ENCODE data around the gene RIMS1. TPM values are rescaled to one million over a fixed set of nuclear protein-coding genes. Genes with fewer than 3 reads are reported as not detected.

RIMS1 gene
- total and polyA plus RNA-seq, 2 donors (not counting 3 experiments of a cell fraction or from before 2014, with no cell fraction given) = 0.15 TPM; not detected in 1

DNA sequence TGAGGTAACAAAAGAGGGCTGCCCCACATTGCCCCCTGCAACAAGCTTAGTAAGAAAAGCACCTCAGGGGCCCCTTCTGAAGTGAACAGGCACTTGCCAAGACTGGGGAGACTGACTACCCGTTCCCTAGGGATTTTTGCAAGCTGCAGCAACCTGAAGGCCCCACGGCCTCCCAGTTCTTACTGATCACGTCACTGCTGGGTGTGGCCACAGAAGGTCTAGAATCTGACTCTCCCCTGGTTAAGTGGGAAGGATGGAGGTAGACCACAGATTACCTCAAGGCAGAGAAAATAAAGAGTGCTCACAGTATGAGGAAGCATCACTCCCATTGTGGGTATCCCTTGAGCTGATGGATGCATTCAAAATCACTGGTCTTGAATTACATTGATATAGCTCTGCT is 534.1 kb downstream of the RIMS1 start:
- no peak overlapping the region for H3K4me3 ChIP-seq (replicated peaks in 1 of 3; ENCODE audit: insufficient read depth in 1 of 3, low read depth in 1 of 3, low read length in 3 of 3)
- no peaks in the 10 kb centered on the region for H3K9me1 ChIP-seq (replicated peaks; ENCODE audit: control insufficient read depth, extremely low read depth, insufficient read depth, low read length)
- H3K9ac ChIP-seq (replicated peaks; ENCODE audit: extremely low read depth, insufficient read depth, low read length) = no peak overlapping the region
- H3K4me2 ChIP-seq (ENCODE audit: insufficient read depth, low read length) = no peak overlapping the region
- peaks cover 6 to 11% of the 10 kb centered on the region in 2 experiments for H3K27me3 ChIP-seq (ENCODE audit: control insufficient read depth in 2 of 2, insufficient read depth in 2 of 2, low read length in 2 of 2)
- H3K79me2 ChIP-seq (ENCODE audit: control insufficient read depth, insufficient read depth, low read length) = no peaks in the 10 kb centered on the region
- ChIA-PET POLR2A (no interaction called here), CTCF (interaction anchor here (1.2 to 5.1 kb wide), 3 partner anchors 8 to 709 kb away, joined by 3 to 37 read pairs (median 6); no protein-coding TSS in a partner anchor)
- TF ChIP-seq JUN (IDR thresholded peaks at IDR 0.05; ENCODE audit: borderline replicate concordance, insufficient read depth, insufficient read length, low read depth) (no peak), GATA2 (IDR thresholded peaks at IDR 0.05; ENCODE audit: insufficient read depth, insufficient read length, low read depth, low read length) (no peak), CTCF (IDR thresholded peaks at IDR 0.05; ENCODE audit: extremely low read depth in 1 of 2, insufficient read depth in 1 of 2, low read depth in 1 of 2, low read length in 2 of 2) (no peak), MYC (IDR thresholded peaks at IDR 0.05; ENCODE audit: low read depth, low read length) (no peak), POLR2AphosphoS5 (IDR thresholded peaks at IDR 0.05; ENCODE audit: insufficient read depth, low read depth, low read length) (no peak), FOS (IDR thresholded peaks at IDR 0.05; ENCODE audit: borderline replicate concordance, insufficient read depth, low read length) (no peak), EZH2 (IDR thresholded peaks at IDR 0.05; ENCODE audit: borderline replicate concordance, low read depth, low read length, severe bottlenecking) (no peak), POLR2A (IDR thresholded peaks at IDR 0.05; ENCODE audit: low read depth, low read length) (no peak)
- TF ChIP-seq, protein P1, sequence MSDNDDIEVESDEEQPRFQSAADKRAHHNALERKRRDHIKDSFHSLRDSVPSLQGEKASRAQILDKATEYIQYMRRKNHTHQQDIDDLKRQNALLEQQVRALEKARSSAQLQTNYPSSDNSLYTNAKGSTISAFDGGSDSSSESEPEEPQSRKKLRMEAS (IDR thresholded peaks at IDR 0.05; ENCODE audit: insufficient read depth, insufficient read length) = no peak
- no peak overlapping the region for H2AFZ ChIP-seq (ENCODE audit: low read depth, low read length)
- no peaks in the 10 kb centered on the region for H3K36me3 ChIP-seq (ENCODE audit: control insufficient read depth in 2 of 2, extremely low read depth in 1 of 2, insufficient read depth in 2 of 2, low read length in 2 of 2)
- intact Hi-C loops (cut with micrococcal nuclease) = no loop called here
- no TSS peak for BruUV-seq (replicated peaks)
- FAIRE-seq = no peak
- DNase-seq (ENCODE audit: low read depth, low spot score) = no peak
- dilution Hi-C loops (cut with MboI; ENCODE audit: extremely low pct_ligation_motif_present, low sequenced_read_pairs) = no loop called here
- H3K4me1 ChIP-seq (ENCODE audit: control insufficient read depth, extremely low read depth, insufficient read depth, low read length) = no peaks in the 10 kb centered on the region
- no peak overlapping the region for H3K27ac ChIP-seq (ENCODE audit: insufficient read depth, low read depth, low read length)
- no peaks in the 10 kb centered on the region for H4K20me1 ChIP-seq (replicated peaks; ENCODE audit: control insufficient read depth, extremely low read depth, insufficient read depth, low read length)
- H3K9me3 ChIP-seq (replicated peaks; ENCODE audit: control insufficient read depth, insufficient read depth, low read length) = no peaks in the 10 kb centered on the region
